NK-92 treated with Interleukin-12 subunit alpha and Interleukin-12 subunit beta, amount 100 ng/mL, for 24 hours (cell line): Measurements from ENCODE around the gene HSPB3.
"Not testable (repeated sequence)": the region's sequence is repeated elsewhere in the genome, so short reads cannot be mapped to it uniquely, and the experiment has no call there.

ENCODE experiments used
- DNase-seq: peaks from one replicate; lab custom pipeline; 2025; lab: John Stamatoyannopoulos, UW

The HSPB3 gene

GRCh38 chr5:54457094-54457862 lies 1.8 kb downstream of the HSPB3 start:
- no peak for DNase-seq

- DNase-seq = no peak
Observed at GRCh38 chr5:54458221-54458620, 2.7 kb downstream of the HSPB3 start.

- no peak for DNase-seq
Observed at GRCh38 chr5:54460181-54460919, 4.9 kb downstream of the HSPB3 start.

GRCh38 chr5:54462281-54462680 lies 6.8 kb downstream of the HSPB3 start:
- DNase-seq = no peak

GRCh38 chr5:54463713-54464112 lies 8.2 kb downstream of the HSPB3 start:
- DNase-seq = no peak

- DNase-seq = no peak
Observed at GRCh38 chr5:54469622-54470021, 14.1 kb downstream of the HSPB3 start.

GRCh38 chr5:54470128-54470527 lies 14.6 kb downstream of the HSPB3 start:
- no peak for DNase-seq

- DNase-seq = no peak
Observed at GRCh38 chr5:54470677-54471076, 15.2 kb downstream of the HSPB3 start.

GRCh38 chr5:54471398-54471797 lies 15.9 kb downstream of the HSPB3 start:
- DNase-seq = no peak

- no peak for DNase-seq
Observed at GRCh38 chr5:54476682-54477081, 21.2 kb downstream of the HSPB3 start.

GRCh38 chr5:54477941-54478478 lies 22.5 kb downstream of the HSPB3 start:
- DNase-seq = no peak

- no peak for DNase-seq
Observed at GRCh38 chr5:54480296-54480695, 24.8 kb downstream of the HSPB3 start.

- no peak for DNase-seq
Observed at GRCh38 chr5:54484219-54484894, 28.9 kb downstream of the HSPB3 start.

- not testable (repeated sequence) for DNase-seq
Observed at GRCh38 chr5:54485659-54486058, 30.2 kb downstream of the HSPB3 start.

GRCh38 chr5:54489648-54489979 lies 34.1 kb downstream of the HSPB3 start:
- not testable (repeated sequence) for DNase-seq

- DNase-seq = no peak
Observed at GRCh38 chr5:54491326-54491725, 35.8 kb downstream of the HSPB3 start.

- DNase-seq = no peak
Observed at GRCh38 chr5:54492178-54492577, 36.7 kb downstream of the HSPB3 start.

- DNase-seq = no peak
Observed at GRCh38 chr5:54495027-54495426, 39.5 kb downstream of the HSPB3 start.
